ENCODE measurements around the gene RPTOR.

RPTOR gene

DNA sequence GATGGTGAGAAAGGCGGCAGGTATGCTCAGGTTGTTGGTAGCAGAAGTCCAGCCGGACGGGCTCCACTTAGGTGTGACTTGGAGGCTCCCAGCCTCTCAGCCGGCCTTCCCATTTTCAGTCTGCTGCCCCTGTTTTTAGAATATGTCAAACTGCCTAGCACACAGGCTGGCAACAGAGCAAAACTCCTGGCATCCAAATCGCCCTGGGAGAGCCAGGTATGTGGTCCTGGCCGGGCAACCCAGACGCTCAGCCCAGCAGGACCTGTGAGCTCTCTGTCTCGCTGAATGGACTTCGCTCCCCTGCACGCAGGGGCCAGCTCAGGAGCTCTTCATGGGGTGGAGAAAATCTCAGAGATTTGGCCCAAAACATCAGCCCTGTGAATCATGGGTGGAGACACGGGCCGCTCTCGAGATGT lies 299.1 kb downstream of the RPTOR start:
- no peak for DNase-seq

DNA sequence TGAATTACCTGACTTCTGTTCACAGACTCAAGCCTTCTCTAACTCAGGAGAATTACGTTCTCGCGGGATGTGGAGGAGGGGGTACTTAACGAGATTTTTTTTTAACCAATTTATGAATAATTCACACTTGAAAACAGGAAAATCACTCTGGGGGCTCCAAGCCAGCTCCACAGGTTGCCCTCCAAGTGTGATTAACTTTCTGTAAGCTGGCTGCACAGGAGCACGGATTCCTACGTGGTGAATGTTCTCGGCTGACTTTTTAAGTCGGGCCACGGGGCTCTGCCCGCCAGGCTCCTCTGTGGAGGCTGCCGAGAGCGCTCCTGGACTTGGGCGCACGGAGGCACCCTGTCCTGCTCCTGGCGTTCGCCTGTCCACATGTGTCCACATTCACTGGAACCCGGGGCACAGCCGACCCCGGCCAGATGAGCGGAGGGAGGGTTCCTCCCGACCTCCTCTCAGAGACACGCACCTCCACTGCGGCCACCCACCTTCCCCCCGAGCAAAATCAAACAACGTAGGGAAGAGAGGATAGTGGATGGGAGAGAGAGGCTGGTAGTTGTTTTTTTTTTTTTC lies 299.9 kb downstream of the RPTOR start:
- no peak for DNase-seq

DNA sequence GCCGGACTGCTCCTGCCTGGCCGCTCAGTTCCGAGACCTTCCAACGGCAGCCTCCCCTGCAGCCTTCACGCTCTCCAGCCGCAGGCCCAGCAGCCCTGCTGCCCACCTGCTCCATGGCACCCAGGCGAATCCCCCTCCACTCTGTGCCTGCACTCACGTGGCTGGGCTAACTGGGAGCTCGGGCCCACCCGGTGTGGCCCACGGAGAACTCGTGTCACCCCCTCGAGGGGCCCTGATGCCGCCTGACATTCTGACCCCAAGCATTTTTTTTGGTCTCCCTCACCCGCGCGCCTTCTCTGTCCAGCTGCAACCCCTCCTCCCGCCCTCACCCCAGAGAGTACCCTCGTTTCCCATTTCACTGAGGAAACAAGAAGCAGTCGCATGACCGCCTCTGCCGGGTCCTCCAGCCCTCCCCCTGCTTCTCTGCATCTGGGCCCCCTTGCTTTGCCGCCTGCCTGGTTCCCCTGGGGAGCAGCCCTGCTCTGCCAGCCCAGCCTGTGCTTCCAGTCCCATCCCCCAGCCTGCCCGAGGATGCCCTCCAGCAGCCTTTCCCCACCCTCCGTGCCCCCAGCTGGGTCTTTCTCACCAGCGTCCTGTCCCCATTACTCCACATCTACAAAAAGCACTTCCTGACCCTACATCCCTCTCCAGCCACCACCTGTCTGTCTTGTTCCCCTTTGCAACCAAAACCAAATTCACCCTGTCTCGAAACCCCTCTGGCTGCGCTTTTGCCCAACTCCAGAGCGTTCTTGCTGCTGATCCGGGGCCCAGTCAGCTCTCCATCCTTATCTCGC lies 300.6 kb downstream of the RPTOR start:
- DNase-seq = no peak

DNA sequence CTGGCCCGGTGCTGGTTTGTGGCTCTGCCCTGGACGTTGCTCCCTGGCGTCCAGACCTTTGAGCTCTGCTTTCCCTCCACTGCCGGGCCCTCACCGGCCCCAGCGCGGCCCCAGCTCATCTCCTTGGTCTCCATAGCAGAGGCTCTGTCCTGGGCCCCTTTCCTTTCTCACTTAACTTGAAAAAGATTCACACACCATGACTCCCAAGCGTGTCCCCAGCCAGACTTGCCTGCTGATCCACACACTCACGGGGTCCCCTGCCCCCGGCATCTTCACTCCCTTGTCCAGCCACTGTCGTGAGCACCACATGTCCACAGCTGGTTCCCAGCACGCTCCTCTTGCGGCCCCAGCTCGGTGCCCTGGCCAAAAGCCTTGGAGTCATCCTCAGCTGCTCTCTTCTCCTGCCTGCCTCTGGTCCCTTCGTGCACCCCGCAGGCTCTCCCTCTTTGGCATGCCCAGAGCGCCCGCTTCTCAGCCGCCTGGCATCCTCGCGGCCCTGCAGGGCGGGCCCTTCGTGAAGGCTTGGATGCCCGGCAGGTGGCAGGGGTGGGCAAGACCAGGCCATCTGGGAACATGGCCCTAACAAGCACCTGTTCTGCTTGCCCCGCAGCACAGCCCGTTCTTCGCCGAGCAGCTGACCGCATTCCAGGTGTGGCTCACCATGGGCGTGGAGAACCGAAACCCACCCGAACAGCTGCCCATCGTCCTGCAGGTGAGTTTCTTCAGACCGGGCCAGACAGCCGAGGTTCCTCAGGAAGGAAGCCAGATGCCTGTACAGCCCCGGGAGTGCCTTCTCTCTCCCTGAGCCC lies 301.4 kb downstream of the RPTOR start:
- no peak for DNase-seq

DNA sequence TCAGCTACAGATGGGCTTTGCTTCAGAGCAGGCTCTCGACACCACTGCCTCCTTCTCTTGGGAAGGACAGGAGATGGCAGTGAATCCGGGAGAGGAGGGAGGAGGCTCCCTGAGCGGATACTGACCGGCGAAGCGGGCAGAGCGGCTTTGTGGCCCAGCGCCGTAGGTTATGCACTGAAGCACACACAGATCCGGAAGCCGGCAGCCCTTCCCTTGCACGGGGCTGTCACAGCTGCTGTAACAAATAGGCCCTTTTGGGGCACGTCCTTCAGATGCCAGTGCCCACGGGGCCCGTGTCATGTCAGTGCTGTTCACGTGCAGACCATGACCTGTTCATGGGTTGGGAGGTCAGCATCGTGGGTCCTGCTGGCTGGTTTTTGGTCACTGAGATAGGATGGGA lies 302.3 kb downstream of the RPTOR start:
- DNase-seq = no peak

DNA sequence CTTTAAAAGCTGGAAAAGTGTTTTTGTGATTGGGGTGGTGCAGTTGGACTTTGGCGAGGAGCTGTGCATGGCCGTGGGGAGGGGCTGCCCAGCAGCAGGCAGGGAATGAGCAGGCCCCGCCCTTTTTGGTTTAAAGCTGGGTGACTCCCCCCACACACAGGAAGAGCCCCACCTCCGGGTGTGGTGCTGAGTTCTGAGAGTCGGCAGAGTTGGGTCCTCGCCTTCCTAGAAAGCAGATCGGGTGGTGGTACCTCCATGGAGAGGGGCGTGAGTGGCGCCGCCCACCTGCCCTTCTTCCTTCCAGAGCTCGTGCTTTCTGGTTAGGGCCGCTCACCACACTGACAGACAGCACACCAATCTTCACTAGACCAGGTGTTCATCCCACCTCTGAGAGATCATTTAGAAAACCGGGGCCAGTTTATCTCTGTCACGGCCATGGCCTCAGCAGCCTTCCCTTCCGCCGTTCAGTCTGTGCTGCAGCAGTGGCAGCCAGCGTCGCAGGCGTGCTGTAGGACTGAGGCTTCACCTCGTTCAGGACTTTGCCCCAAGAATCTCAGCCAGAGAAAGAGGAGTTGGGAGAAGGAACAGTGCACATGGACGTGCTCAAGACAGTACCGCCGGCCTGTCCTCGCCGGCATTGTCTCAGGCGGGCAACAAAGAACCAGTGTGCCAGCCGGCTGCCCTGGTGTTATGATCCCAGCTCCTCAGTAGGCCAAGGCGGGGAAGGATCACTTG lies 303.0 kb downstream of the RPTOR start:
- peak; percentile 71 for DNase-seq

DNA sequence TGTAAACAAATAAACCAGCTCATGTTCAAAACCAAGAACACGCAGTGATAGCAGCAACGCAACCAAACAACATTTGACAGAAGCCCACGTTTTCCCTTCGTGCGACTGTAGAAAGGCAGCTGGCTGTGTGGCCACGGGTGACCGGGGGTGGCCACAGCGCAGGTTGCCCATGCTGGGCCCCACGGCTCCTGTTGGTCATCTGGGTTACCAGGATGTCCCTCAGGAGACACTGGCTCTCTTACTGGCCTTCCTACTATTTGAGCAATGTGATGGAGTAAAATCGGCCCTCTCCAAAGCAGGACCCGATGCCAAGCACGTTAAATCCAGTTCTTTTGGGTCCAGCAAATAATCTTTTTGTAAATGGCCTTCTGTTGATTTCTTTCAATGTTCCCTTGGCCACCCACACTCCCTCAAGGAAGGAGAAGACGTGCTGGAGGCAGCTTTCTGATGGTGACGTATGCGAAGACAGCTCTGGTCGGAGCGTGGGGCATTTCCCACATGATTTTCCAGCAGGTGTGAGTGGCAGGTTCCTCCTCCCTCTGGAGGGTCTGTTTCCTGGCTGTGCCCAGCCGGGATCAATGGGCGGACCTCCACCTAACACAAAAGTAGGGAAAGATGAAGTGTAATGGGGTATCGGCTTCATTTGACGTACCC lies 303.9 kb downstream of the RPTOR start:
- no peak for DNase-seq

DNA sequence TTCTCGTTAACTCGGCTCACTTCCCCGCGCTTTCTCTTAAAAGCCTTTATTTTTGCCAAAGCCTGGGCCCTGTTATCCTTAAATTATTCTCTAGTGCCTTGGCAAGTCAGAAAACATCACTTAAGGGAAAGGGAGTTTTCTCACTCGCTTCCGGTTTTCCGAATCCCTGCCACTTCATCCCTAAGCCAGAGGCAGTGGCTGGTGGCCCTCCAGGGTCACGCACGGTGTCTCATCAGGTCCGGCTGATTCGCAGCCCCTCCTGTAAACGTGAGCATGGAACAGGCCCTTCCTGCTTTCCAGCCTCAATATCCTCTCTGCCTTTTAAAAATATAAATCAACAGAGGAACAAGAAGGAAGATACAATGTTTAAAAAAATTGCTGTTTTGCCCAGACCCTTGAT lies 304.5 kb downstream of the RPTOR start:
- DNase-seq = no peak

DNA sequence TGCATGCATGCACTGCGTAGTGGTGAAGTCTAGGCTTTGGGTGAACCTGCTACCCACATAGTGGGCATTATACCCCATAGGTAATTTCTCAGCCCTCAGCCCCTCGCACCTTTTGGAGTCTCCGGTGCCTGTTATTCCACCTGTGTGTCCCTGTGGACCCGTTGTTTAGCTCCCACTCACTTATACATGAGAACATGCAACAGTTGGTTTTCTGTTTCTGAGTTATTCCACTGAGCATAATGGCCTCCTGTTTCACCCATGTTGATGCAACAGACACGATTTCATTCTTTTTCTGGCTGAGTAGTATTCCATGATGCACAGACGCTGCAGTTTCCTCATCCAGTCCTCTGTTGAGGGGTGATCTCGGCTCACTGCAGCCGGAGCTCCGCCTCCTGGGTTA lies 305.5 kb downstream of the RPTOR start:
- DNase-seq = no peak

DNA sequence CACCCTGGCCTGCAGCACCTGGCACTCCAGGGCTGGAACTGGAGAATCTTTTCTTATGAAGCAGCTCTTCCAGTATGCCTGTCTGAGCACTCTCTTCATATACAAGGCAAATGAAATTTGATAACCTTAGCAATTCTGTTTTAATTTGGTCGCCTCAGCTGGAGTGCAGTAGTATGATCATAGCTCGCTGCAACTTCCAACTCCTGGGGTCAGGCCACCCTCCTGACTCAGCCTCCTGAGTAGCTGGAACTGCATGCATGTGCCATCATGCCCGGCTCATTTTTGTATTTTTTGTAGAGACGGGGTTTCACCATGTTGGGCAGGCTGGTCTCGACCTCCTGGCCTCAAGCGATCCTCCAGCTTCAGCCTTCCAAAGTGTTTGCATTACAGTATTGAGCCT lies 306.2 kb downstream of the RPTOR start:
- no peak for DNase-seq

DNA sequence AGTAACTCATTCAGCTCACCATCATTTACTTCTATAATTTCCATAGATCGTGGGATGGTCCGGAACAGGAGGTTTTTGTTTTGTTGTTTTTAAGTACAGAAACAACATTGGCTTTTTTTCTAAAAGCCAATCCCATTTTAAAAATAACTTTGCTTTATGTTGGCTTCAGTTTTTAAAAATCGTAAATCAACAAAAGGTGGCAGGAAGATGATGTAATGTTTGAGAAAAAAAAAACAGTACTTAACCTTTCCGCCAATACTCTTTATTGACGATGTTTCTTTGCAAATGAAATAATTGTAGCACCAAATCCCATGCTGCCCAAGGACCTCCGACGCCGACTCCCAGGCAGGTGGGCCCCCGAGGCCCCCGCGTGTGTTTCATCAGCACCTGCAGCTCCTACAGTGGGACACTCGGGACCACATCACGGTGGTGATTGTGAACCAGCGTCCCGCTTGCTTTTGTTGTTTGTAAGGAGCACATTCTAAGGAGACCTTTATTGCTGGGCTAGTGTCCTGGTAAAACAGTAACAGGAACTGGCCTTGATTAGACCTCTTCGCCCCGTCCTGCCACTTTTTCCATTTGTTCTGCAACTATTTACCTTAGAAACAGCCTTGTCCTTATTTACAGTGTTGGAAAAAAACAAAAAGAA lies 306.8 kb downstream of the RPTOR start:
- DNase-seq = no peak

DNA sequence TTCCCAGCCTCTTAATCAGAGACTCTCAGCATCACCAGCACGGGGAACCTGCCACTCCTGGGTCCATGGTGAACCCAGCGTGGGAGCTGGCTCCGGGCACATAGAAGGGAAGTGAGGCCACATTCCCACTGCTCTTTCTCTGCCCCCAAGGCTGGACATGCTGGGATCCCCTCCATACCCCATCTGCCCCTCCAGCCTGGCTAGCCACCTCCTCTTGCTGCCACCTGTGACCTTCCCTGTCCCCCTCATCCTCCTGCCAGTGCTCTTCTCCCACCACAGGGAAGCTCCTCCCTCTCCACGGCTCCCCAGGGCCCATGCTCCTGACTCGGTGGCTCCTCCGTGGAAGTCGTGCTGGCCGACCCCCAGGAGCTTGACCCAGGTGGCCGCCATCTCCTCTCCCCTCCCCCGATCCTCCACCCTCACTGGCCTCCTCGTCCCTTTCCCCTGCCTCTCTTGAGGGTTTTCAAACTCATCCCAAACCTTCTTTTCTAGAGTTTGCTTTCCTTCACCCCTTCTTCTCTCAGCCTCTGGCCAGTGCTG lies 307.9 kb downstream of the RPTOR start:
- no peak for DNase-seq

DNA sequence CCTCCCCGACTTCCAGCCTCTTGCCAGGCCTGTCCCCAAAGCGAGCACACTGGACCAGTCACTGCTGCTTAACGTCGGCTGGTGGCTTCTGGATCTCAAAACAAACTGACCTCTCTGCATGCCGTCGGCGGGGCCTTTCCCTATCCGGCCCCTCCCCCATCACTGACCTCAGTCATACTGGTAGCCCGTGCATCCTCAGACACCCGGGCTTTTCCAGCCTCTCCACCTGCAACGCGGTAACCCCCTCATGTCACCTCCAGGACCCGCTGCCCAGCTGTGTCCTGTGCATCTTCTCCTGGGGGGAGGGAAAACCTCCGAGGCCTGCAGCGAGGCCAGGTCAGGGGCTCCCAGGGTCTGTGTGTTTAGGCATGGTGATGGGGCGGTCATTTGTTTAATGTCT lies 308.4 kb downstream of the RPTOR start:
- no peak for DNase-seq

DNA sequence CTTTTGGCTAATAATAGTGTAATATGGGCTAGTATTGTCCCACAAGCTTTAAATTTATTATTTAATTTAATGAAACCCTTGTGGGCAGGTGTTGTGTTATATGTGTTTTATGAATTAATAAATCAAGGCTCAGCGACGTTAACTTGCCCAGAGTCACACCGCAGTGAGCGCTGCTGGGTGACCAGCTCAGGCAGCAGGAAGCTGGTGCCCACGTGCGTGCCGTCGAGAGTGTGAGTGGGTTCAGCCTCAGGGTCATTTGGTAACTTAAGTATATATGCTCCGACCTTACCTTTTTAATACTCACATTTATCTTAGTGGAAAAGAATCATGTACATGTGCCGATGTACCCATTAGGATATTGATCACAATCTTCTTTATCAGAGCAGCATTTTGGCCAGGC lies 309.6 kb downstream of the RPTOR start:
- no peak for DNase-seq

DNA sequence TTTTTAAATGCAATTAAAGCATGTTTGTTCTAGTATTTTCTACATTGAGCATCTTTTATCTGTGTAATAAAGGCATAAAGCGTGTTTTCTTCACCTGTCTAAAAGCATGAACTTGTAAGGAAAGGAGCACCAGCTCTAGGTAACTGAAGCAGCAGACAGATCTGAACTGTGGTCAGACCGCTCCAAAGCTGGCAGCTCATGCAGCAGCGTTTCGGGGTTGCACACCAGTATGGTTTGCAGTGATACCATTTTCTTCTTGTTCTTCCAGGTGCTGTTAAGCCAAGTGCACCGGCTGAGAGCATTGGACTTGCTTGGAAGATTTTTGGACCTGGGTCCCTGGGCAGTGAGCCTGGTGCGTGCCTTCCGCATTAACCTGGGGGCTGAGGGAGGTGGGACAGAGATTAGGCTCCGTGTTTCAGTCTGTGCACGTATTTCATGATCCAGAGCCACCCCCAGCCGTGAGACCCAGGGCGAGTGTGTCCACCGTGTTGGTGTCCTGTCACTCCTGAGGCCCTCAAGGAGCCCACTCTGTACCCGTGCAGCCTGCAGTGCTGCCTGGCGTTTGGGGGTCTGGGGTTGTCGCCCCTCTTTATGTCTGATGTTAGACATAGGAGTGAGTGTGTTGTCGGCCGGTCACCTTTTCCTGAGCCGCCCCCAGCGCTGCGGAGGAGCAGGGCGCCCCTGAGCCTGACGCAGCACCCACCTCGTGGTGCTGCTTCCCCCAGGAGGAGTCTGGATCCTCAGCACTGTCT lies 310.7 kb downstream of the RPTOR start:
- no peak for DNase-seq

DNA sequence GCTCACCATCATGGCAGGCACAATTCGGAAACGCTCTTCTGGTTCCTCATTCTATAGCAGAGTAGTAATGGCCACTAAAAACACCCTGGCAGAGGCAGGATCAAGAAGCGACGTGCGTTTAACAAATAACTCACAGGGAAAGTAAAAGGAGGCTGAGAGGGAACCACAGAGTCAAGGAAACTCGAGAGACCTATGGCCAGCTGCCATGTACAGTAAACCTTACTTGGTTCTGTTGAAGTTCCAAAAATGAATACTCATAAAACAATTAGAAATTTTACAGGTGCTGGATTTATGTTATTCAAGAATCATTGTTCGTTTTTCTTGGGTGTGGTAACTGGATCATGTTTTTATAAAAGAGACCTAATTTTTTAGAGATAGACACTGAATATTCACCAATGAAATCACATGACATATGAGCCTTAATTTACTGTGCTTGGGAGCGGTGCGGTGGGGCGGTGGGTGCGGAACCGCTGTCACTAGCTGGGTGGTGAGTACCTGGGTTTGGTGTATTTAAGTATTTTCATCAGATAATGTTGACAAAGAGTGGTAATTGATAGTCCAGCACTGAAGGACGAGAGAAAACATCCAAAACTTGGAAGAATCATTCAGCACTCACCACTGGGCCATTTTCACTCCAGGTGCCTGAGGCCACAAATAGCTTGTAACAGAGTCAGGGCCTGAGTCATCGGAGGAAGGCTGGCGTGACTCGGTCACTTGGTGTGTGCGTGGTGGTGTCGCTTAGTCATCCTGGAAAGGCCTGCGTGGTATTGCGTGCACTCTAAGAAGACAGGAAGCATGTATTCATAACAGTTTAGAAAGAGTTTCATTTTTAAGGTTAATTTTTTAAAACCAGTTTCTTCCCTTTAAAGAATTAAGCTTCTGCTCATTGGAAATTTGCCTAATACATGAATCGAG lies 311.6 kb downstream of the RPTOR start:
- peak; percentile 70 for DNase-seq

DNA sequence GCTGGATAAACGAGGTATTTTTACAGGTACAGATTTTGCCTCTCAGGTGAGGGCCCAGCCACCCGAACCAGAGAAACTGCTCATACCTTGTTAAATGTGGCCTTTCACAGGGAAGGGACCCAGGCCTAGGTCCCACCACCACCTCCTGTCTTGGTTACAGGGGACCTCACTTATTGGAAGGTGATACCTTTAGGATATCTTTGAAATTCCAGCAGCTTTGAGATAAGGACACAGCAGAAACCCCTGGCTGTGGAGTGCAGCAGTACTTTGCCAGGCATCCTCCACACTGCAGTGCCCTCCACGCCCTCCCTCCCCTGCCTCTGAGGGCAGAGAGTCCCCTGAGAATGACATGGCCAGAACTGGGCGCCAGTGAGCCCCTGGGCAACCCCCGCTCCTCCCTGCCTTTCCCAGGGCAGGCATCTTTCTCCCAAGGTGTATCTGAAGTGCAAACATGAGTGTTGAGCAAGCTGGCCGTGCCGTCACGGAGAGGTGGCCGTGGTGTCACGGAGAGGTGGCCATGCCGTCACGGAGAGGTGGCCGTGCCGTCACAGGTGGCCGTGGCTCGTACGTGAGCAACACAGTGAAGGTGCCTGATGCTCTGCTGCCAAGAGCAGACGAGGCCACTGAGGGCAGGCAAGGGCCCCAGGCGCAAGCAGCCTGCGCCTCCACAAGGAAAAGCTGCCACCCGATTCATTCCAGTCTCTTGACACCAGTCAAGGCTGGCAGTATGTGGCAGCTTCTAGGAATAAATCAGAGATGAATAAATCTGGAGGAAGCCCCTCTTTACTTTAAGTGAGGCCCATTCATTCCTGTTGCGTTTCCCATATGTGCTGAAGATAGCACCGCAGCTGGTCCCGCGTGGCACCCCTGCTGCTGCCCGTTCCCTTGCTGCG lies 312.5 kb downstream of the RPTOR start:
- no peak for DNase-seq

DNA sequence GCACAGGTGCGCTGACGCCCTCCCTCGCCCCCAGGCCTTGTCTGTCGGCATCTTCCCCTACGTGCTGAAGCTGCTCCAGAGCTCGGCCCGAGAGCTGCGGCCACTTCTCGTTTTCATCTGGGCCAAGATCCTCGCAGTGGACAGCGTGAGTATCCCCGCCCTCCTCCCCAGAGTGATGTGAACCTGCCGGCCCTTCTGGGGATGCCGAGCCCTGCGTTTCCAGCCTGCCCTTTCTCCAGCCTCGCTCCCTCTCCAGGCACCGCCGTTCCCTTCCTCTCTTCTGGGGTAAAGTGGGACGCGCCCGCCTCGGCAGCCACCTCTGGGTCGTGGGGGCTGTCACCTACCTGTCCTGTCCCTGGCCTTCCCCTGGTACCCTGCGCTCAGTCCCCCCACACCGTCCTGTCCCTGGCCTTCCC lies 313.1 kb downstream of the RPTOR start:
- no peak for DNase-seq
